ENCODE data around the gene HOXA3.

The HOXA3 gene

GRCh38 chr7:27155816-27156507 lies 3.6 kb upstream of the HOXA3 start:
- no peak for DNase-seq (ENCODE audit: low read depth in 2 of 2)

GRCh38 chr7:27154901-27155815 lies 2.8 kb upstream of the HOXA3 start:
- DNase-seq (ENCODE audit: low read depth in 2 of 2) = no peak

- no peak for DNase-seq (ENCODE audit: low read depth in 2 of 2)
Observed at GRCh38 chr7:27154369-27154768, 2.0 kb upstream of the HOXA3 start.

GRCh38 chr7:27153526-27153925 lies 1.1 kb upstream of the HOXA3 start:
- DNase-seq (ENCODE audit: low read depth in 2 of 2) = no peak

- DNase-seq (ENCODE audit: low read depth in 2 of 2) = no peak
Observed at GRCh38 chr7:27152816-27153442, 546 bp upstream of the HOXA3 start.

GRCh38 chr7:27151341-27151930 lies 947 bp downstream of the HOXA3 start:
- no peak for DNase-seq (ENCODE audit: low read depth in 2 of 2)

- DNase-seq (ENCODE audit: low read depth in 2 of 2) = no peak
Observed at GRCh38 chr7:27150568-27151340, 1.6 kb downstream of the HOXA3 start.

GRCh38 chr7:27149842-27150567 lies 2.4 kb downstream of the HOXA3 start:
- DNase-seq (ENCODE audit: low read depth in 2 of 2) = no peak

GRCh38 chr7:27148756-27149641 lies 3.4 kb downstream of the HOXA3 start:
- no peak for DNase-seq (ENCODE audit: low read depth in 2 of 2)

GRCh38 chr7:27148031-27148755 lies 4.2 kb downstream of the HOXA3 start:
- no peak for DNase-seq (ENCODE audit: low read depth in 2 of 2)

- DNase-seq (ENCODE audit: low read depth in 2 of 2) = no peak
Observed at GRCh38 chr7:27147199-27148030, 5.0 kb downstream of the HOXA3 start, which contains the start of gene HOXA6. TSS of gene HOXA6 (minus strand) at chr7:27147774. CDS start at chr7:27147749, 25 bp downstream.

- DNase-seq (ENCODE audit: low read depth in 2 of 2) = no peak
Observed at GRCh38 chr7:27146491-27147198, 5.7 kb downstream of the HOXA3 start.

- DNase-seq (ENCODE audit: low read depth in 2 of 2) = no peak
Observed at GRCh38 chr7:27145914-27146412, 6.4 kb downstream of the HOXA3 start.

GRCh38 chr7:27145165-27145913 lies 7.0 kb downstream of the HOXA3 start:
- DNase-seq (ENCODE audit: low read depth in 2 of 2) = no peak

- no peak for DNase-seq (ENCODE audit: low read depth in 2 of 2)
Observed at GRCh38 chr7:27144781-27145164, 7.6 kb downstream of the HOXA3 start.

All from stimulated activated CD8-positive, alpha-beta memory T cell treated with anti-CD3 and anti-CD28 coated beads, Interleukin-7, amount 100 ng/mL, for 1 hour (primary cell).